SK-N-MC (cell line): ENCODE measurements around the gene PHYH.

Source experiments
- DNase-seq: peaks from one replicate; pipeline ENCODE4 v3.0.0-alpha.2; 2011; ENCODE audit warnings: low read depth, low spot score
- H3K27ac ChIP-seq: fragments of 200-600 bp; sonication (generic); 2 replicates; pipeline ENCODE4 v1.5.1; 2016; ENCODE audit warnings: mixed run types
- H3K36me3 ChIP-seq: fragments of 200-600 bp; sonication (generic); 2 replicates; pipeline ENCODE4 v1.6.1; 2017; ENCODE audit warnings: antibody characterized with exemption, low read length, mixed read lengths; ENCODE audit not compliant: insufficient read depth
- H3K4me3 ChIP-seq: fragments of 200-600 bp; sonication (generic); 2 replicates; pipeline ENCODE4 v1.5.1; 2016
- H3K9ac ChIP-seq: fragments of 200-600 bp; sonication (generic); 2 replicates; pipeline ENCODE4 v1.8.0; 2017; ENCODE audit warnings: mixed run types, mixed read lengths; ENCODE audit not compliant: insufficient read length
- H3K9me3 ChIP-seq: fragments of 200-600 bp; sonication (generic); 2 replicates; pipeline ENCODE4 v1.6.1; 2017; ENCODE audit warnings: low read depth, mild to moderate bottlenecking, antibody characterized with exemption, low read length, moderate library complexity, mixed read lengths
- EZH2 ChIP-seq: fragments of 200-600 bp; sonication (generic); IDR thresholded peaks from one replicate; pipeline ENCODE4 v1.6.1; 2017; ENCODE audit warnings: antibody characterized with exemption
- FOXP2 ChIP-seq: optimal IDR thresholded peaks from 2 replicates; pipeline ENCODE3; 2011; ENCODE audit warnings: mild to moderate bottlenecking, moderate library complexity; ENCODE audit not compliant: insufficient read depth; ENCODE audit errors: extremely low read length, control extremely low read depth
- POLR2AphosphoS5 ChIP-seq: IDR thresholded peaks from 2 replicates; pipeline ENCODE4 v1.6.1; 2012; ENCODE audit warnings: mild to moderate bottlenecking, low read depth, low read length, borderline replicate concordance

PHYH gene

DNA sequence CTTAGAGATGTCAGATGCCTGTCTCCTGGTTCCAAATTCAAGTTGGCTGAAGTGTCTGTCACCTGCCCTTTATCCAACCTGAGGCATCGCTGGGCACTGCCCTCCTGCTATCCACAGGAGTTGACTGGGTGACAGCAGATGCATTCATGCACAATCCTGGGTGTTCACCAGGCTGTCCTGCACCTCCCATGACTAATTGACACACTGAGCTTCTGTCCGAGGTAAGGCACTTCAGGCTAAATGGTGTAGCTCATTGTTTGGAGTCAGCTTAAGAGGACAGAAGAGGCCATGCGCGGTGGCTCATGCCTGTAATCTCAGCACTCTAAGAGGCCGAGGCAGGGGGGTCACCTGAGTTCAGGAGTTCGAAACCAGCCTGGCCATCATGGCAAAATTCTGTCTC is 68.1 kb downstream of the PHYH start:
- Histone ChIP-seq H3K27ac (no peak overlapping the region), H3K9me3 (no peaks in the 10 kb centered on the region), H3K36me3 (no peaks in the 10 kb centered on the region), H3K4me3 (no peak overlapping the region), H3K9ac (no peak overlapping the region)
- DNase-seq = no peak
- TF ChIP-seq POLR2AphosphoS5 (no peak), FOXP2 (no peak), EZH2 (no peak)

DNA sequence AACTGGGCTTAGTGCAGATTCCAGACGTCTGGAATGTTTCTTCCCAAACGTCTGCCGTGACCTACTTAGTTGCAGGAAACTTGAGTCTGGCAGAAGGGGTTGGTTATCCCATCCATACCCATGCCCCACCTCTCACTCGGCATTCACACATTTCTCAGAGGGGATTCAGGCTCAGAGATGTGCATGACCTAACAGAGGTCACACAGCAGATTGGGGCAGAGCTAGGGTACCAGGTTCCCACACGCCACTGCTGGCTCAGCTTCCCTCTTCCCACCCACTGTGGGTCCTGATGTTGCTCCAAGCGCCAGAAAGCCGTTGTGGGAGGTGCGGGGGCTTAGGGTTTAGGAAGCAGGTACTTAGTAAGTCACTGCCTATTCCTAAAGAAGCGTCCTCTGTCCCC is 68.7 kb downstream of the PHYH start:
- no peak for DNase-seq
- TF ChIP-seq POLR2AphosphoS5 (no peak), EZH2 (no peak), FOXP2 (no peak)
- H3K9ac ChIP-seq = no peak overlapping the region

More for the DNA sequence above, 68.7 kb downstream of the PHYH start:
- H3K9me3 ChIP-seq = no peaks in the 10 kb centered on the region
- H3K27ac ChIP-seq = no peak overlapping the region
- no peak overlapping the region for H3K4me3 ChIP-seq
- H3K36me3 ChIP-seq = no peaks in the 10 kb centered on the region
